SK-N-SH (cell line): ENCODE results near the gene COL1A2. TPM values are rescaled to one million over a fixed set of nuclear protein-coding genes. Genes with fewer than 3 reads are reported as not detected.

Experiments
- CTCF ChIA-PET: fragments of 300-600, 350-600 bp; formaldehyde crosslinking; extraction: SDS; loops from one replicate; lab custom pipeline; 2021; lab: Yijun Ruan, JAX
- POLR2A ChIA-PET: fragments of 350-600 bp; sonication (Branson Sonifier 250); formaldehyde crosslinking; extraction: SDS; loops from one replicate; lab custom pipeline; 2020; ENCODE audit warnings: antibody characterized with exemption, inconsistent platforms; lab: Yijun Ruan, JAX
- DNase-seq: peaks from one replicate; pipeline ENCODE4 v3.0.0; 2012
- H2AFZ ChIP-seq: fragments of 200-600 bp; sonication (generic); 2 replicates; pipeline ENCODE4 v1.8.1; 2016; ENCODE audit warnings: antibody characterized with exemption, mild to moderate bottlenecking, low read depth
- H3F3A ChIP-seq: fragments of 200-600 bp; sonication (generic); replicated peaks from 2 replicates; pipeline ENCODE3; 2016; ENCODE audit warnings: antibody characterized with exemption, mild to moderate bottlenecking; ENCODE audit not compliant: insufficient read depth
- H3K27ac ChIP-seq, 2 experiments: fragments of 200-500 bp in 1 of 2; fragments of 200-600 bp in 1 of 2; sonication (Bioruptor generic) in 1 of 2; sonication (generic), shearing (Covaris generic) in 1 of 2; 2 replicates each; pipeline versions ENCODE4 v1.5.1 to v1.6.1; 2014 to 2016; ENCODE audit warnings: low read depth in 2 of 2, inconsistent platforms in 1 of 2, low read length in 1 of 2, mild to moderate bottlenecking in 1 of 2, mixed read lengths in 1 of 2
- H3K27me3 ChIP-seq: fragments of 200-600 bp; sonication (generic), shearing (Covaris generic); 2 replicates; pipeline ENCODE4 v1.6.1; 2016; ENCODE audit warnings: mixed run types; ENCODE audit not compliant: insufficient read depth
- H3K36me3 ChIP-seq, 2 experiments: fragments of 200-500 bp in 1 of 2; fragments of 200-600 bp in 1 of 2; sonication (Bioruptor generic) in 1 of 2; sonication (generic) in 1 of 2; replicated peaks in 1 of 2; 2 replicates each; pipeline versions ENCODE3 to v1.5.1; 2014 to 2016; ENCODE audit warnings: low read length in 1 of 2, mild to moderate bottlenecking in 1 of 2; ENCODE audit not compliant: insufficient read depth in 2 of 2, control insufficient read depth in 1 of 2
- H3K4me1 ChIP-seq, 2 experiments: fragments of 200-500 bp in 1 of 2; fragments of 200-600 bp in 1 of 2; sonication (Bioruptor generic) in 1 of 2; sonication (generic), shearing (Covaris generic) in 1 of 2; 2 replicates each; pipeline versions ENCODE4 v1.5.1 to v1.6.1; 2014 to 2016; ENCODE audit warnings: low read depth in 1 of 2, low read length in 1 of 2, mixed run types in 1 of 2; ENCODE audit not compliant: insufficient read depth in 2 of 2, control insufficient read depth in 1 of 2
- H3K4me2 ChIP-seq: fragments of 200-600 bp; sonication (generic), shearing (Covaris generic); 2 replicates; pipeline ENCODE4 v1.6.1; 2017; ENCODE audit warnings: mixed run types
- H3K4me3 ChIP-seq, 2 experiments: fragments of 200-500 bp in 1 of 2; fragments of 200-600 bp in 1 of 2; sonication (Bioruptor generic) in 1 of 2; sonication (generic), shearing (Covaris generic) in 1 of 2; 2 replicates each; pipeline versions ENCODE4 v1.5.1 to v1.8.1; 2014 to 2016; ENCODE audit warnings: low read depth in 2 of 2, inconsistent platforms in 1 of 2, low read length in 1 of 2, mild to moderate bottlenecking in 1 of 2, mixed read lengths in 1 of 2, moderate library complexity in 1 of 2
- H3K79me2 ChIP-seq: fragments of 200-600 bp; sonication (generic); 2 replicates; pipeline ENCODE4 v1.8.1; 2017; ENCODE audit warnings: mild to moderate bottlenecking; ENCODE audit not compliant: insufficient read depth
- H3K9ac ChIP-seq: fragments of 200-600 bp; sonication (generic); 2 replicates; pipeline ENCODE4 v1.6.1; 2017; ENCODE audit warnings: mixed run types
- H3K9me2 ChIP-seq: fragments of 200-600 bp; sonication (generic); 2 replicates; pipeline ENCODE4 v1.6.1; 2017; ENCODE audit warnings: mixed run types
- H3K9me3 ChIP-seq: fragments of 200-600 bp; sonication (generic); 2 replicates; pipeline ENCODE4 v1.6.1; 2017; ENCODE audit warnings: mixed run types, mild to moderate bottlenecking, moderate library complexity
- H4K20me1 ChIP-seq: fragments of 200-600 bp; sonication (generic); 2 replicates; pipeline ENCODE4 v1.6.1; 2017; ENCODE audit warnings: mild to moderate bottlenecking, mixed run types; ENCODE audit not compliant: insufficient read depth
- ELF1 ChIP-seq: IDR thresholded peaks from 2 replicates; pipeline ENCODE4 v1.4.0; 2012
- EZH2phosphoT487 ChIP-seq: fragments of 200-600 bp; sonication (generic); IDR thresholded peaks from 2 replicates; pipeline ENCODE4 v1.6.1; 2017; ENCODE audit warnings: low read depth, mixed run types, mild to moderate bottlenecking, antibody characterized with exemption, moderate library complexity, borderline replicate concordance
- FOSL2 ChIP-seq: IDR thresholded peaks from 2 replicates; pipeline ENCODE4 v1.4.0; 2012; ENCODE audit warnings: low read depth, mild to moderate bottlenecking, moderate library complexity, borderline replicate concordance
- IRF3 ChIP-seq: fragments of 150-350 bp; IDR thresholded peaks from 2 replicates; pipeline ENCODE4 v1.6.1; 2016; ENCODE audit warnings: mild to moderate bottlenecking, low read depth, low read length
- JUND ChIP-seq: IDR thresholded peaks from 2 replicates; pipeline ENCODE4 v1.4.0; 2012
- NFIC ChIP-seq: IDR thresholded peaks from 2 replicates; pipeline ENCODE4 v1.4.0; 2012; ENCODE audit warnings: borderline replicate concordance
- PBX3 ChIP-seq: IDR thresholded peaks from 2 replicates; pipeline ENCODE4; 2012
- RAD21 ChIP-seq: IDR thresholded peaks from 2 replicates; pipeline ENCODE4 v1.6.1; 2012; ENCODE audit warnings: mild to moderate bottlenecking, low read length
- RCOR1 ChIP-seq: fragments of 150-350 bp; IDR thresholded peaks from 2 replicates; pipeline ENCODE4 v1.6.1; 2017; ENCODE audit warnings: antibody characterized with exemption, low read length
- REST ChIP-seq: IDR thresholded peaks from 2 replicates; pipeline ENCODE4 v1.6.1; 2012; ENCODE audit warnings: mild to moderate bottlenecking, low read depth, low read length, moderate library complexity
- RFX5 ChIP-seq: IDR thresholded peaks from 2 replicates; pipeline ENCODE4 v1.6.1; 2012; ENCODE audit warnings: mild to moderate bottlenecking, improper control_type of control experiment, low read length
- RXRA ChIP-seq: IDR thresholded peaks from 2 replicates; pipeline ENCODE4 v1.4.0; 2012; ENCODE audit warnings: low read depth, mild to moderate bottlenecking, borderline replicate concordance
- SIN3A ChIP-seq: IDR thresholded peaks from 2 replicates; pipeline ENCODE4 v1.6.1; 2012; ENCODE audit warnings: low read depth, mild to moderate bottlenecking, low read length, moderate library complexity, borderline replicate concordance
- SMC3 ChIP-seq: IDR thresholded peaks from 2 replicates; pipeline ENCODE4 v1.6.1; 2012; ENCODE audit warnings: low read depth, low read length, improper control_type of control experiment
- TCF12 ChIP-seq: IDR thresholded peaks from 2 replicates; pipeline ENCODE4 v1.4.0; 2012
- ZBTB33 ChIP-seq: IDR thresholded peaks from 2 replicates; pipeline ENCODE4 v1.4.0; 2012; ENCODE audit warnings: low read depth, borderline replicate concordance
- WGBS: methylation state at CpG from one replicate; pipeline ENCODE4 v1.1.6; 2017; ENCODE audit warnings: low lambda C conversion rate; 5-methylcytosine and 5-hydroxymethylcytosine counted together
- polyA plus RNA-seq, 3 experiments: library from polyadenylated mRNA; depleted of rRNA; stranded (reverse); fragments of >200 nt; gene quantifications; 2 replicates each; pipeline ENCODE4 v1.2.3, GENCODE V29; 2012
- TF ChIP-seq, protein P1 (sequence below): fragments of 150-350 bp; IDR thresholded peaks from 2 replicates; pipeline ENCODE4 v1.6.1; 2017; ENCODE audit warnings: antibody characterized with exemption, low read length, low read depth, borderline replicate concordance

The COL1A2 gene
- polyA plus RNA-seq, 1 of the 3 experiments (the other 2 are of a cell fraction), result 11.4 TPM

GRCh38 chr7:94433224-94433623 lies 38.5 kb downstream of the COL1A2 start:
- ChIA-PET POLR2A (no interaction called here), CTCF (interaction anchor here (0.9 to 17.2 kb wide), 5 partner anchors 16 to 810 kb away, joined by 3 to 344 read pairs (median 4); no protein-coding TSS in a partner anchor)
- no peaks in the 10 kb centered on the region for H3K9me3 ChIP-seq
- H3K27me3 ChIP-seq, result no peaks in the 10 kb centered on the region
- WGBS, result 63% methylated on average over 2 of the region's 2 CpGs
- H3K9ac ChIP-seq, result no peak overlapping the region
- TF ChIP-seq, protein P1, sequence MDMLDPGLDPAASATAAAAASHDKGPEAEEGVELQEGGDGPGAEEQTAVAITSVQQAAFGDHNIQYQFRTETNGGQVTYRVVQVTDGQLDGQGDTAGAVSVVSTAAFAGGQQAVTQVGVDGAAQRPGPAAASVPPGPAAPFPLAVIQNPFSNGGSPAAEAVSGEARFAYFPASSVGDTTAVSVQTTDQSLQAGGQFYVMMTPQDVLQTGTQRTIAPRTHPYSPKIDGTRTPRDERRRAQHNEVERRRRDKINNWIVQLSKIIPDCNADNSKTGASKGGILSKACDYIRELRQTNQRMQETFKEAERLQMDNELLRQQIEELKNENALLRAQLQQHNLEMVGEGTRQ, result no peak
- TF ChIP-seq NFIC (no peak), REST (no peak), TCF12 (no peak), SMC3 (no peak), SIN3A (no peak), RAD21 (no peak), PBX3 (no peak), FOSL2 (no peak), RFX5 (no peak), JUND (no peak), IRF3 (no peak), RXRA (no peak), ZBTB33 (no peak), ELF1 (no peak), RCOR1 (no peak), EZH2phosphoT487 (no peak)
- H3K4me3 ChIP-seq, result no peak overlapping the region
- H3K36me3 ChIP-seq, result no peaks in the 10 kb centered on the region
- H3K4me1 ChIP-seq, result peaks cover 3 to 16% of the 10 kb centered on the region in 2 experiments; a peak in 2 of 4 replicates
- peaks cover 5% of the 10 kb centered on the region for H3F3A ChIP-seq
- H2AFZ ChIP-seq, result no peak overlapping the region
- DNase-seq, result no peak
- no peaks in the 10 kb centered on the region for H4K20me1 ChIP-seq
- H3K27ac ChIP-seq, result no peak overlapping the region
- H3K79me2 ChIP-seq, result no peaks in the 10 kb centered on the region
- H3K4me2 ChIP-seq, result no peak overlapping the region
- H3K9me2 ChIP-seq, result no peaks in the 10 kb centered on the region
